B cell (primary cell): Measurements from ENCODE around the gene ADD3.

Experiments
- CTCF ChIP-seq: fragments of 200-600 bp; IDR thresholded peaks from one replicate; pipeline ENCODE4 v1.8.0; 2022; ENCODE audit warnings: antibody characterized with exemption, mild to moderate bottlenecking
- EZH2 ChIP-seq: IDR thresholded peaks from 2 replicates; pipeline ENCODE4 v1.6.1; 2012; ENCODE audit warnings: borderline replicate concordance, low read depth, mild to moderate bottlenecking, moderate library complexity, low read length; ENCODE audit not compliant: insufficient read depth, poor library complexity, severe bottlenecking

- TF ChIP-seq CTCF = no peak
- TF ChIP-seq EZH2 = no peak
Measured at GRCh38 chr10:109996225-109996624, 11.6 kb upstream of the ADD3 start.
